Measurements from ENCODE around the gene TLE3.

Gene TLE3

GRCh38 chr15:70097321-70098152, at the start of gene TLE3:
Gene TLE3, minus strand, starts transcription at chr15:70097917. Its CDS starts 1,119 bp downstream, at chr15:70096798.
- H3K4me3 ChIP-seq (ENCODE audit: control insufficient read depth, low read depth, low read length): peak within 1 kb of the TSS; percentile 69
- peak; percentile 20 for TF ChIP-seq CTCF (conservative IDR thresholded peaks at IDR 0.05; ENCODE audit: control insufficient read depth, insufficient read depth, low read depth, low read length)
- peak; percentile 97 for DNase-seq (ENCODE audit: low read depth)

GRCh38 chr15:70147178-70147760, 49.6 kb upstream of the TLE3 start:
- H3K4me3 ChIP-seq (ENCODE audit: control insufficient read depth, low read depth, low read length): no peak overlapping the region
- TF ChIP-seq CTCF (conservative IDR thresholded peaks at IDR 0.05; ENCODE audit: control insufficient read depth, insufficient read depth, low read depth, low read length): no peak
- no peak for DNase-seq (ENCODE audit: low read depth)

- no peak for TF ChIP-seq CTCF (conservative IDR thresholded peaks at IDR 0.05; ENCODE audit: control insufficient read depth, insufficient read depth, low read depth, low read length)
- no peak for DNase-seq (ENCODE audit: low read depth)
- no peak overlapping the region for H3K4me3 ChIP-seq (ENCODE audit: control insufficient read depth, low read depth, low read length)
These were observed 49.1 kb upstream of the TLE3 start for GRCh38 chr15:70146771-70147170.

- DNase-seq (ENCODE audit: low read depth): no peak
- TF ChIP-seq CTCF (conservative IDR thresholded peaks at IDR 0.05; ENCODE audit: control insufficient read depth, insufficient read depth, low read depth, low read length): no peak
- no peak overlapping the region for H3K4me3 ChIP-seq (ENCODE audit: control insufficient read depth, low read depth, low read length)
These were observed 48.4 kb upstream of the TLE3 start for GRCh38 chr15:70146162-70146561.

GRCh38 chr15:70145261-70145660, 47.5 kb upstream of the TLE3 start:
- no peak for DNase-seq (ENCODE audit: low read depth)
- no peak overlapping the region for H3K4me3 ChIP-seq (ENCODE audit: control insufficient read depth, low read depth, low read length)
- TF ChIP-seq CTCF (conservative IDR thresholded peaks at IDR 0.05; ENCODE audit: control insufficient read depth, insufficient read depth, low read depth, low read length): no peak

- DNase-seq (ENCODE audit: low read depth): peak; percentile 86
- no peak overlapping the region for H3K4me3 ChIP-seq (ENCODE audit: control insufficient read depth, low read depth, low read length)
- no peak for TF ChIP-seq CTCF (conservative IDR thresholded peaks at IDR 0.05; ENCODE audit: control insufficient read depth, insufficient read depth, low read depth, low read length)
These were observed 44.8 kb upstream of the TLE3 start for GRCh38 chr15:70142322-70143191.

All from fibroblast of mammary gland (primary cell).